K562 (cell line): ENCODE data around the gene CENPH. TPM values are rescaled to one million over a fixed set of nuclear protein-coding genes. Genes with fewer than 3 reads are reported as not detected.

Experiments used
- BCOR ChIP-seq: fragments of 450-650 bp; IDR thresholded peaks from 2 replicates; pipeline ENCODE4 v1.6.1; 2016
- FOXA3 ChIP-seq, 2 experiments: fragments of 450-650 bp in 1 of 2; sonication (generic) in 1 of 2; formaldehyde crosslinking; IDR thresholded peaks in 1 of 2; conservative IDR thresholded peaks in 1 of 2; 2 replicates each; pipeline versions ENCODE4 v1.4.0 to v1.8.0; 2020 to 2022; ENCODE audit warnings: mild to moderate bottlenecking in 2 of 2, missing genetic modification reagents in 1 of 2
- GTF2A2 ChIP-seq: IDR thresholded peaks from 2 replicates; pipeline ENCODE4 v1.6.1; 2016; ENCODE audit warnings: mild to moderate bottlenecking, missing genetic modification characterization, missing compliant biosample characterization
- RBM14 ChIP-seq: fragments of 200-400 bp; formaldehyde crosslinking; IDR thresholded peaks from 2 replicates; pipeline ENCODE4 v1.6.1; 2018; ENCODE audit warnings: low read depth, mild to moderate bottlenecking, low read length, moderate library complexity, borderline replicate concordance; ENCODE audit not compliant: insufficient read depth
- RBM25 ChIP-seq: fragments of 200-400 bp; formaldehyde crosslinking; IDR thresholded peaks from 2 replicates; pipeline ENCODE4 v1.6.1; 2018; ENCODE audit warnings: low read length, low read depth, moderate library complexity; ENCODE audit not compliant: severe bottlenecking
- SP2 ChIP-seq: IDR thresholded peaks from 2 replicates; pipeline ENCODE4 v1.6.1; 2011; ENCODE audit warnings: mild to moderate bottlenecking, low read depth, low read length, moderate library complexity; ENCODE audit not compliant: poor library complexity, severe bottlenecking; ENCODE audit errors: extremely low read depth
- ZNF347 ChIP-seq: fragments of 450-650 bp; formaldehyde crosslinking; IDR thresholded peaks from 2 replicates; pipeline ENCODE4 v1.4.0; 2020; ENCODE audit warnings: low read depth, mild to moderate bottlenecking, moderate library complexity
- ZNF584 ChIP-seq: fragments of 200-800 bp; sonication (Bioruptor generic); IDR thresholded peaks from 2 replicates; pipeline ENCODE4 v1.6.1; 2016; ENCODE audit warnings: low read depth, mild to moderate bottlenecking, missing genetic modification characterization, missing compliant biosample characterization
- ZNF639 ChIP-seq, 2 experiments: fragments of 200-800 bp in 1 of 2; sonication (Bioruptor generic) in 1 of 2; sonication (generic) in 1 of 2; formaldehyde crosslinking in 1 of 2; IDR thresholded peaks in 1 of 2; conservative IDR thresholded peaks in 1 of 2; 2 replicates each; pipeline versions ENCODE4 v1.5.0 to v1.6.1; 2016 to 2020; ENCODE audit warnings: missing compliant biosample characterization in 1 of 2, missing genetic modification characterization in 1 of 2, missing genetic modification reagents in 1 of 2
- polyA plus RNA-seq, 8 experiments: library from polyadenylated mRNA; depleted of rRNA in 4 of 8; stranded (reverse) in 5 of 8; unstranded in 3 of 8; fragments of >200 nt; fragmentation: Nextera tagmentation in 2 of 8; fragmentation: Illumina TruSeq in 1 of 8; extraction: Ambion mirVana in 2 of 8; extraction: Trizol in 1 of 8; gene quantifications; 2 replicates each; pipeline versions ENCODE4 v1.2.1 to v1.2.3, GENCODE V29; 2011 to 2014; ENCODE audit warnings: inconsistent platforms in 1 of 8, missing spikeins in 1 of 8
- total RNA-seq, 7 experiments: library from RNA; depleted of rRNA in 6 of 7; stranded (reverse); fragments of >200 nt in 6 of 7; fragmentation: Illumina TruSeq in 2 of 7; extraction: Trizol in 2 of 7; gene quantifications; 2 replicates each; pipeline versions ENCODE4 v1.2.1 to v1.2.3, GENCODE V29; 2011 to 2021; ENCODE audit warnings: low replicate concordance in 1 of 7
- TF ChIP-seq, protein P1 (sequence below): sonication (generic); formaldehyde crosslinking; IDR thresholded peaks from 2 replicates; pipeline ENCODE4 v1.8.1; 2023; ENCODE audit warnings: missing genetic modification reagents, mild to moderate bottlenecking, borderline replicate concordance
- TF ChIP-seq, protein P2 (sequence below): fragments of 450-650 bp; formaldehyde crosslinking; IDR thresholded peaks from 2 replicates; pipeline ENCODE4 v1.4.0; 2020; ENCODE audit warnings: mild to moderate bottlenecking, mixed read lengths
- TF ChIP-seq, protein P3 (sequence below), 2 experiments: fragments of 450-650 bp; IDR thresholded peaks; 2 replicates each; pipeline ENCODE4 v1.6.1; 2018; ENCODE audit warnings: mild to moderate bottlenecking in 2 of 2, low read depth in 1 of 2; ENCODE audit not compliant: partially characterized antibody in 2 of 2

The CENPH gene
- total and polyA plus RNA-seq, 9 of the 15 experiments (the other 6 are each of a cell fraction or from before 2014, with no cell fraction given) = 10.5 to 124 (median 74.9) TPM

- TF ChIP-seq RBM14 = no peak
- TF ChIP-seq, protein P1, sequence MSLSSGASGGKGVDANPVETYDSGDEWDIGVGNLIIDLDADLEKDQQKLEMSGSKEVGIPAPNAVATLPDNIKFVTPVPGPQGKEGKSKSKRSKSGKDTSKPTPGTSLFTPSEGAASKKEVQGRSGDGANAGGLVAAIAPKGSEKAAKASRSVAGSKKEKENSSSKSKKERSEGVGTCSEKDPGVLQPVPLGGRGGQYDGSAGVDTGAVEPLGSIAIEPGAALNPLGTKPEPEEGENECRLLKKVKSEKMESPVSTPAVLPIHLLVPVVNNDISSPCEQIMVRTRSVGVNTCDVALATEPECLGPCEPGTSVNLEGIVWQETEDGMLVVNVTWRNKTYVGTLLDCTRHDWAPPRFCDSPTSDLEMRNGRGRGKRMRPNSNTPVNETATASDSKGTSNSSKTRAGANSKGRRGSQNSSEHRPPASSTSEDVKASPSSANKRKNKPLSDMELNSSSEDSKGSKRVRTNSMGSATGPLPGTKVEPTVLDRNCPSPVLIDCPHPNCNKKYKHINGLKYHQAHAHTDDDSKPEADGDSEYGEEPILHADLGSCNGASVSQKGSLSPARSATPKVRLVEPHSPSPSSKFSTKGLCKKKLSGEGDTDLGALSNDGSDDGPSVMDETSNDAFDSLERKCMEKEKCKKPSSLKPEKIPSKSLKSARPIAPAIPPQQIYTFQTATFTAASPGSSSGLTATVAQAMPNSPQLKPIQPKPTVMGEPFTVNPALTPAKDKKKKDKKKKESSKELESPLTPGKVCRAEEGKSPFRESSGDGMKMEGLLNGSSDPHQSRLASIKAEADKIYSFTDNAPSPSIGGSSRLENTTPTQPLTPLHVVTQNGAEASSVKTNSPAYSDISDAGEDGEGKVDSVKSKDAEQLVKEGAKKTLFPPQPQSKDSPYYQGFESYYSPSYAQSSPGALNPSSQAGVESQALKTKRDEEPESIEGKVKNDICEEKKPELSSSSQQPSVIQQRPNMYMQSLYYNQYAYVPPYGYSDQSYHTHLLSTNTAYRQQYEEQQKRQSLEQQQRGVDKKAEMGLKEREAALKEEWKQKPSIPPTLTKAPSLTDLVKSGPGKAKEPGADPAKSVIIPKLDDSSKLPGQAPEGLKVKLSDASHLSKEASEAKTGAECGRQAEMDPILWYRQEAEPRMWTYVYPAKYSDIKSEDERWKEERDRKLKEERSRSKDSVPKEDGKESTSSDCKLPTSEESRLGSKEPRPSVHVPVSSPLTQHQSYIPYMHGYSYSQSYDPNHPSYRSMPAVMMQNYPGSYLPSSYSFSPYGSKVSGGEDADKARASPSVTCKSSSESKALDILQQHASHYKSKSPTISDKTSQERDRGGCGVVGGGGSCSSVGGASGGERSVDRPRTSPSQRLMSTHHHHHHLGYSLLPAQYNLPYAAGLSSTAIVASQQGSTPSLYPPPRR (CRISPR knock-in tag) = peak; percentile 47
- peak in 1 of 2 experiments; percentile 54; a peak in 1 of 4 replicates for TF ChIP-seq FOXA3 (CRISPR knock-in tag; conservative IDR thresholded peaks at IDR 0.05 in 1 of 2, IDR thresholded peaks at IDR 0.05 in 1 of 2)
- TF ChIP-seq, protein P2, sequence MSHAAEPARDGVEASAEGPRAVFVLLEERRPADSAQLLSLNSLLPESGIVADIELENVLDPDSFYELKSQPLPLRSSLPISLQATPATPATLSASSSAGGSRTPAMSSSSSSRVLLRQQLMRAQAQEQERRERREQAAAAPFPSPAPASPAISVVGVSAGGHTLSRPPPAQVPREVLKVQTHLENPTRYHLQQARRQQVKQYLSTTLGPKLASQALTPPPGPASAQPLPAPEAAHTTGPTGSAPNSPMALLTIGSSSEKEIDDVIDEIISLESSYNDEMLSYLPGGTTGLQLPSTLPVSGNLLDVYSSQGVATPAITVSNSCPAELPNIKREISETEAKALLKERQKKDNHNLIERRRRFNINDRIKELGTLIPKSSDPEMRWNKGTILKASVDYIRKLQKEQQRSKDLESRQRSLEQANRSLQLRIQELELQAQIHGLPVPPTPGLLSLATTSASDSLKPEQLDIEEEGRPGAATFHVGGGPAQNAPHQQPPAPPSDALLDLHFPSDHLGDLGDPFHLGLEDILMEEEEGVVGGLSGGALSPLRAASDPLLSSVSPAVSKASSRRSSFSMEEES = peak; percentile 28; the same call in 1 of the 2 replicates
- TF ChIP-seq SP2 = peak; percentile 23
- TF ChIP-seq BCOR = no peak
- no peak for TF ChIP-seq ZNF584 (CRISPR knock-in tag)
- TF ChIP-seq ZNF639 (CRISPR knock-in tag; conservative IDR thresholded peaks at IDR 0.05 in 1 of 2, IDR thresholded peaks at IDR 0.05 in 1 of 2) = no peak
- TF ChIP-seq RBM25 = peak; percentile 83
- TF ChIP-seq GTF2A2 (tag) = no peak
- TF ChIP-seq, protein P3, sequence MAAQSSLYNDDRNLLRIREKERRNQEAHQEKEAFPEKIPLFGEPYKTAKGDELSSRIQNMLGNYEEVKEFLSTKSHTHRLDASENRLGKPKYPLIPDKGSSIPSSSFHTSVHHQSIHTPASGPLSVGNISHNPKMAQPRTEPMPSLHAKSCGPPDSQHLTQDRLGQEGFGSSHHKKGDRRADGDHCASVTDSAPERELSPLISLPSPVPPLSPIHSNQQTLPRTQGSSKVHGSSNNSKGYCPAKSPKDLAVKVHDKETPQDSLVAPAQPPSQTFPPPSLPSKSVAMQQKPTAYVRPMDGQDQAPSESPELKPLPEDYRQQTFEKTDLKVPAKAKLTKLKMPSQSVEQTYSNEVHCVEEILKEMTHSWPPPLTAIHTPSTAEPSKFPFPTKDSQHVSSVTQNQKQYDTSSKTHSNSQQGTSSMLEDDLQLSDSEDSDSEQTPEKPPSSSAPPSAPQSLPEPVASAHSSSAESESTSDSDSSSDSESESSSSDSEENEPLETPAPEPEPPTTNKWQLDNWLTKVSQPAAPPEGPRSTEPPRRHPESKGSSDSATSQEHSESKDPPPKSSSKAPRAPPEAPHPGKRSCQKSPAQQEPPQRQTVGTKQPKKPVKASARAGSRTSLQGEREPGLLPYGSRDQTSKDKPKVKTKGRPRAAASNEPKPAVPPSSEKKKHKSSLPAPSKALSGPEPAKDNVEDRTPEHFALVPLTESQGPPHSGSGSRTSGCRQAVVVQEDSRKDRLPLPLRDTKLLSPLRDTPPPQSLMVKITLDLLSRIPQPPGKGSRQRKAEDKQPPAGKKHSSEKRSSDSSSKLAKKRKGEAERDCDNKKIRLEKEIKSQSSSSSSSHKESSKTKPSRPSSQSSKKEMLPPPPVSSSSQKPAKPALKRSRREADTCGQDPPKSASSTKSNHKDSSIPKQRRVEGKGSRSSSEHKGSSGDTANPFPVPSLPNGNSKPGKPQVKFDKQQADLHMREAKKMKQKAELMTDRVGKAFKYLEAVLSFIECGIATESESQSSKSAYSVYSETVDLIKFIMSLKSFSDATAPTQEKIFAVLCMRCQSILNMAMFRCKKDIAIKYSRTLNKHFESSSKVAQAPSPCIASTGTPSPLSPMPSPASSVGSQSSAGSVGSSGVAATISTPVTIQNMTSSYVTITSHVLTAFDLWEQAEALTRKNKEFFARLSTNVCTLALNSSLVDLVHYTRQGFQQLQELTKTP (IDR thresholded peaks at IDR 0.05; ENCODE audit: low read depth in 1 of 2, partially characterized antibody in 2 of 2) = no peak
- no peak for TF ChIP-seq ZNF347 (CRISPR knock-in tag)
Measured at GRCh38 chr5:69166686-69167492, 22.5 kb upstream of the CENPH start, which contains the start of gene CCNB1 (continued).
